PFSK-1 (cell line): ENCODE data around the gene TBC1D16.

Source experiments
- POLR2AphosphoS5 ChIP-seq: IDR thresholded peaks from 2 replicates; pipeline ENCODE4 v1.6.1; 2012; ENCODE audit warnings: low read depth, mild to moderate bottlenecking, control low read depth, low read length, moderate library complexity
- REST ChIP-seq, 2 experiments: IDR thresholded peaks; 2 replicates each; pipeline versions ENCODE4 v1.6.1 to v1.8.0; 2011 to 2012; ENCODE audit warnings: low read depth in 2 of 2, low read length in 2 of 2, control low read depth in 1 of 2, inconsistent platforms in 1 of 2, mild to moderate bottlenecking in 1 of 2, moderate library complexity in 1 of 2; ENCODE audit not compliant: insufficient read depth in 1 of 2

- TF ChIP-seq REST (IDR thresholded peaks at IDR 0.05; ENCODE audit: insufficient read depth in 1 of 2, low read depth in 2 of 2, low read length in 2 of 2) (no peak), POLR2AphosphoS5 (no peak)
Measured at GRCh38 chr17:79969906-79970305, 65.8 kb downstream of the TBC1D16 start.
